ENCODE measurements around the gene TOMM40.
"Not testable (repeated sequence)": the region's sequence is repeated elsewhere in the genome, so short reads cannot be mapped to it uniquely, and the experiment has no call there.

TOMM40 gene

GRCh38 chr19:44872661-44873060 is 18.4 kb upstream of the TOMM40 start:
- no peak for DNase-seq

GRCh38 chr19:44874317-44874716 is 16.7 kb upstream of the TOMM40 start:
- no peak for DNase-seq

DNA sequence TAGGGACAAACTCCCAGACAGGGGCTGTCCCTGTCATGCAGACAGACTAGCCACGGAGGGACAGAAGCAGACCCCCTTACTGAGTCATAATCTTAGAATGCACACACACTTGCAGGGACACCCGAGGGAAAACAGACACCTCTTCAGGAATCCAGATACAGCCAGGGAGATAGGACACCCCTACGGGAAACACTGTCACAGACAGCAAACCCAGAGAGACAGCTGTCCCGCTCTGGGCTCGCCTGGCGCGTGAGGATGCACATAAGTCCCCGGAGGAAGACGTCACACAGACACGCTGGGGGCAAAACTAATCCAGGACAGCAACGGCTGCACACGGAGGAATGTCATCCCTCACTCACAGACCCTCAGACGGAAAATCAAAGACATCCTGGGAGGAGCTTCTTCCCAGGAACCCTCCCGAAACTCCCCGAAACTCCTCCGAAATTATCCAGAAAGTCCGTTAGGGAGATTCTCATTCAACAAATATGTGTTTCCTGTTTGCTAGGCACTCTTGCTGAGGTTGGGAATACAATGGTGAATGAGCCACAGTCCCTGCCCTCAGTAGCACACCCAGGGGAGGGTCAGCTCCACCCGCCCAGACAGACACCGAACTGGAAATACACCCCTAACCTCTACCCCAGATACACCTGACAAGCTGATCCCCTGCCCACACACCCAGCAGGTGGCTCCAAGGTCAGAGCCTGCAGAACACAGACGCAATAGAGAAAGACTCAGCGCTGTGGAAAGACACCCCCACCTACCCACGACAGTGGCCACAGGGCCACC is 15.2 kb upstream of the TOMM40 start:
- DNase-seq = no peak

DNA sequence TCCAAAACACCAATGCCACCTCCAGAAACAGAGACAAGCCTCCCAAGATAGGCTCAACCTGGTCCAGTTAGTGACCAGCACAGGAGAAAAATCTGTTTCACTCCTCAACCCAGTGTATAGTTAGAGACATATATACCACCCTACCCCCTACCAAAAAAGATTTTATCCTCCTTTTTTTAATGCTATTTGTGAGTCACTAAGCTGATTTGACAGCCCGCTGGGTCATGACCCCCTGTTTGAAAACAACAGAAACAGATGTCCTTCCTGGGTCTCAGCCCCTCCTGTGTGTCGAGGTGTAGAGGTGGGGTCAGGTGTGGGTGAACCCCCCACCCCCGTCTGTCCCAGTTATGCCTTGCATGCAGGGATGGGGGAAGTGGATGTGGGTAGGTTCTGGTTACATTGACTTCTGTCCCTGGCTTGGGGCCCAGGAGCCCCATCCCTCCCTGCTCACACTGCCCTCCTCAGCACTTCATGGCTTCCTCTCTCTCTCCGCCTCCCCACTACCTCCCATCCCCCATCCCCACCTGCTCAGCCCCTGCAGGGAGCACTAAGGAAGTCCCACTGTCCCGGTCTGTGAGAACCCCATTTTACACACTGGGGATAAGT is 14.0 kb upstream of the TOMM40 start:
- no peak for DNase-seq

- DNase-seq = no peak
Measured at GRCh38 chr19:44878120-44878865, 12.8 kb upstream of the TOMM40 start.

DNA sequence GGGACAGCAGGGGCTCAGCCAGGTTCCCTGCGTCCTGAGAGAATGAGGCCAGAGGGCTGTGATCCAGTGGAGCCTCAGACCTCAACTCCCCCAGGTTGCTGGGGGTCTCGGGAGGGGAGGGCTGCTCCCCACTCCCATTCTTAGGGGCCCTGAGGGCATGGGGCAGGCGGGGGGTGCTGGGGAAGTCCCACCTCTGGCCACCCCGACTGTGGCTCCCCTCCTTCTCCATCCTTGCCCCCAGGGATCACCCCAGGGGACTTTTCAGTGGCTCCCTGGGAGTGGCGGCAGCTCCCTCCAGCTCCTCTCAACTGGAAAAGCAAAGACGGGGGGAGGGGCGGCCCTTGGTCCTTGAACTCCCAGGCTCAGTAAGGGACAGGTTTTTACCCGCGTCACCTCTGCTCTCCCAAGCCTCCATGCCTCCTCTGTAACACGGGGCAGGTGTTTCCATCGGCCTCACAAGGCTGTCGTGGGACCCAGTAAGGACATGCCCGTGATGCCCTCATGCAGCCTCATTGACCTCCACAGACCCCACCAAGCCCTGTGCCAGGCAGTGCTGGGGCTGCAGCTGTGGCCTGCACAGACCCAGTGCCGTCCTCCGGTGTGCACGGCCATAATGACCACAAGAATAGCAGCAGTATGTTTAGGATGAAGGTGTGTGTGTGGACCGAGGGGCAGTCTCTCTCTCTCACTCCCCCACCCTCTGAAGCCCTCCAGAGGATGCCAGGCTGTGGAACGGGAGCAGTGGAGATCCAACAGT is 11.6 kb upstream of the TOMM40 start:
- DNase-seq = no peak

DNA sequence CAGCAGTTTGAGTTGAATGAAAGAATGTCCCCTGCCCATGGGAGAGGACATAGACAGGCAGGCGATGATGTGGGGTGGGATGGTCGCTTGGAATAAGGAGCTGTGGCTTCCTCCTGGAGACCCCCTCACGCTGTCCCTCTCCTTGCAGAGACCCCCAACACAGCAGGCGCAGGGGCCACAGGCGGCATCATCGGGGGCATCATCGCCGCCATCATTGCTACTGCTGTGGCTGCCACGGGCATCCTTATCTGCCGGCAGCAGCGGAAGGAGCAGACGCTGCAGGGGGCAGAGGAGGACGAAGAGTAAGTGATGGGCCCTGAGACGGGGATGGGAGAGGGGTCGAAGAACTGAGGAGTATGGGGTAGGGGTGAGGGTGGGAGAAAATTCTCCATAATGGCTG is 9.0 kb upstream of the TOMM40 start:
- no peak for DNase-seq

DNA sequence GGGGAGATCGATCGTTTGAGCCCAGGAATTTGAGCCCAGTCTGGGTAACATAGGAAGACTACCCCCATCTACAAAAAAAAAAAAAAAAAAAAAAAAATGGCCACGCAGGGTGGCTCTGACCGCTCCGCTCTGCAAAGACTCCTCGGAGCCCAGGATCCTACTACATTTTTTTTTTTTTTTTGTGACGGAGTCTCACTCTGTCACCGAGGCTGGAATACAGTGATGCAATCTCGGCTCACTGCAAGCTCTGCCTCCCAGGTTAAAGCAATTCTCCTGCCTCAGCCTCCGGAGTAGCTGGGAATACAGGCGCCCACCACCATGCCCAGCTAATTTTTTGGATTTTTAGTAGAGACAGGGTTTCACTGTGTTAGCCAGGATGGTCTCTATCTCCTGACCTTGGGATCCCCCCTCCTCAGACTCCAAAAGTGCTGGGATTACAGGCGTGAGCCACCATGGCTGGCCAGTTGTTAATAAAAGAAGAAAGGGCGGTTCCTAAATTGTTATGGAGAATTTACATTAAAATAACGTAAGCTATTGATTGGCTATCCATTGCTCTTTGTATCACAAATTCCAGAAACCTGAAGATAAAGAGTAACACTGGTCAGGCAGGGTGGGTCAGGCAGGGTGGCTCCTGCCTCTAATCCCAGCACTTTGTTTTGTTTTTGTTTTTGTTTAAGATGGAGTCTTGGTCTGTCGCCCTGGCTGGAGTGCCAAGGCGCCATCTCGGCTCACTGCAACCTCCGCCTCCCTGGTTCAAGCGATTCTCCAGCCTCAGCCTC is 8.2 kb upstream of the TOMM40 start:
- DNase-seq = not testable (repeated sequence)

- no peak for DNase-seq
Measured at GRCh38 chr19:44883922-44884321, 7.1 kb upstream of the TOMM40 start.

- no peak for DNase-seq
Measured at GRCh38 chr19:44884566-44884965, 6.5 kb upstream of the TOMM40 start.

- no peak for DNase-seq
Measured at GRCh38 chr19:44886141-44886540, 4.9 kb upstream of the TOMM40 start.

DNA sequence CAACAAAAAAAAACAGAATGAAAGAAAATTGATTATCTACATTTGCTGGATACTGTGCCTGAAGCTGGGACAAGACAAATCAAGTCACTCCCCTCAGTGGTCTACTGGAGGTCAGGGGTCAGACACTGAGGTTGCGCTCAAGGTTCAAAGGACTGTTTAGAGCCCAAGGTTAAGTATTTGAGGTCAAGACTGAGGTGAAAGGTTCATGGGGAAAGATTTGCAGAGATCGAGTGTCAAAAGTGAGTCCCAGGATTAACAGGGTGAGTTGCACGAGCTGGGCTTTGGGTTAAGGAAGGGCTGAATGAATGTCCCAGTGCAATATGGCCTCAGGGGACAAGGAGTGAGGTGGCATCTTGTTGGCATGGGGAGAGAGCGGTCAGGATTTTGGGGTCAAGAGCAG is 3.4 kb upstream of the TOMM40 start:
- DNase-seq = no peak

DNA sequence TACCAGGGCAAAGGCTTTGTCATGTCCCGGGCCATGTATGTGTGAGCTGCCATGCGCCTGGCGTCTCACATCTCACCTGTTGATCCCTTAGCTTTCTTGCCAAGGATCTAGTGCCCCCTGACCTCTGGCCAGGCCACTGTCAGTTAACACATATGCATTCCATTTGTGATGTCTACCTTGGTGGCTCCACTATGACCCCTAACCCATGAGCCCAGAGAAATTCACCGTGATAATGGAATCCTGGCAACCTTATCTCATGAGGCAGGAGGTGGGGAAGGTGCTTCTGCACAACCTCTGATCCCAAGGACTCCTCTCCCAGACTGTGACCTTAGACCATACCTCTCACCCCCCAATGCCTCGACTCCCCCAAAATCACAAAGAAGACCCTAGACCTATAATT is 2.7 kb upstream of the TOMM40 start:
- not testable (repeated sequence) for DNase-seq

DNA sequence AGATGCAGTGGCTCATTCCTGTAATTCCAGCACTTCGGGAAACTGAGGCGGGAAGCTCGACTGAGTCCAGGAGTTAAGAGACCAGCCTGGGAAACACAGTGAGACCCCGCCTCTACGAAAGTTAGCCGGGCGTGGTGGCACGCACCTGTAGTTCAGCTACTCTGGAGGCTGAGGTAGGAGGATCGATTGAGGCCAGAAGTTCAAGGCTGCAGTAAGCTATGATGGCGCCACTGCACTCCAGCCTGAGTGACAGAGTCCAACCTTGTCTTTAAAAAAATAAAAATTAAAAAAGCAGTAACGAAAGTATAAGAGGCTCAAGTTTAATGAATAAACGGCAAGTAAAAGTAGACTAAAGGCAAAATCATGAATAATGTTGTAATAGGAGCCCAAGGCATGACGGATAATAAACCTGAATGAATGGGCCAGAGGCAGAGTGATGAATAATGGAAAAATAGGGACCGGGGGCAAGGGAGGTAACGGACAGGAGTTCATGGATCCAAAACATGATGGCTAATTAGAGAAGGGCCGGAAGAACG is 1.2 kb upstream of the TOMM40 start:
- no peak for DNase-seq

GRCh38 chr19:44890366-44891015 is 563 bp upstream of the TOMM40 start:
- peak; percentile 100 for DNase-seq

GRCh38 chr19:44892932-44893331 is 1.9 kb downstream of the TOMM40 start:
- DNase-seq = no peak

DNA sequence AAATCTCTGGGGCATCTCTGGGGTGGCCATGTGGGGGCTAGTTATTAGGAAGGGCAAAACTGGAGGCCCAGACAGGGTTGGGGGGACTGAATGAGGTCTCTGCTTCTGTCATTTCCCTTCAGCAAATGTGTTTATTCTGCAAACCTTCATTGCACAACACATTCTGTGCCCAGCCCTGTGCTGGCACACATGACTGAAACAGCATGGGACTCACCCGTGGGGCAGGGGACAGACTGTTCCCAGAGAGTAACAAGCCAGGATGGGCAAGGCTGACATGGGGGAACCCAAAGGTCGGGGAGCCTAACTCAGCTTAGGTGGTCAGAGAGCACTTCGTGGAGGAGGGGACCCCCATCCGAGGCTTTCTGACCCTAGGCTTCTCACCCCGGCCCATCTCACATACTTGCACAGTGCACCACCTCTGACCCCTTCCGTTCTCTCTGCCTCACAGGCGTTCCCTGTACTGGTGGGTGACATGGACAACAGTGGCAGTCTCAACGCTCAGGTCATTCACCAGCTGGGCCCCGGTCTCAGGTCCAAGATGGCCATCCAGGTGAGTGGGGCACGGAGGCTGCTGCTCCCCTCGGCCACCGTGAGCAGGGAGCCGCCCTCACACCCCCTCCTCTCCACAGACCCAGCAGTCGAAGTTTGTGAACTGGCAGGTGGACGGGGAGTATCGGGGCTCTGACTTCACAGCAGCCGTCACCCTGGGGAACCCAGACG is 2.4 kb downstream of the TOMM40 start:
- no peak for DNase-seq

DNA sequence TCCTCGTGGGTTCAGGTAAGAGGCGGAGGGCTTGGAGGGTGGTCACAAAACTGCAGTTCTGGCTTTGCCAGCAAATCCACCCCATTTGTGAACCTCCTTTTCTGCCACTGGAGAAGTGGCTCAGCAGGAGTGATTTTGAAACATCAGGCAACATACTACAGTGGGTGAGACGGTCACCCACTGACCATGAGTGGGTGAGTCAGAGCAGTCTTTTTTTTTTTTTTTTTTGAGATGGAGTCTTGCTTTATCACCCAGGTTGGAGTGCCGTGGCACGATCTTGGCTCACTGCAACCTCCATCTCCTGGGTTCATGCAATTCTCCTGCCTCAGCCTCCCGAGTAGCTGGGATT is 3.0 kb downstream of the TOMM40 start:
- DNase-seq = no peak

DNA sequence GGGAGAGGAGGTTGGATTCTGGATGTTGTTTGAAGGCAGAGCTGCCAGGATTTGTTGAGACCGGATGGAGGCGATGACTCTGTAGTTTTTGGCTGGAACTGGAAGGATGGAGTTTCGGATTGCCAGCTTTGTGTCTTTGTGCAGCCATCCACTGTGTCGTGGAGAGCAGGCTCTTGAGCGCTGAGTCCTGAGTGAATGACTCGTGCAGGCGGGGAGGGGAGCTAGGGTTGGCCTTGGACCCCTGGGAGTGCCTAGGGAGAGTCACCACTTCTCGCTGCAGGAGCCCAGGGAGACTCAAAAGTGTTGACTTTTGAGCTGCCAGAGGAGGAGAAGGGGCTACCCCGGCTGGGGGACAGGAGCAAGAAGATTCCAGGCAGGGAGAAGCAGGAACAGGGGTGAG is 3.9 kb downstream of the TOMM40 start:
- DNase-seq = no peak

GRCh38 chr19:44897835-44898234 is 6.8 kb downstream of the TOMM40 start:
- no peak for DNase-seq
